Stimulated activated CD4-positive, alpha-beta T cell treated with anti-CD3 and anti-CD28 coated beads, Interleukin-1b, Interleukin-23, amount 100 ng/mL, for 1 hour (primary cell): ENCODE measurements around the gene CYBA.

Experiments used
- DNase-seq, 2 donors: peaks; one replicate each; pipeline ENCODE4 v3.0.0-alpha.2; 2020; ENCODE audit warnings: low read depth in 2 of 2

Gene CYBA

DNA sequence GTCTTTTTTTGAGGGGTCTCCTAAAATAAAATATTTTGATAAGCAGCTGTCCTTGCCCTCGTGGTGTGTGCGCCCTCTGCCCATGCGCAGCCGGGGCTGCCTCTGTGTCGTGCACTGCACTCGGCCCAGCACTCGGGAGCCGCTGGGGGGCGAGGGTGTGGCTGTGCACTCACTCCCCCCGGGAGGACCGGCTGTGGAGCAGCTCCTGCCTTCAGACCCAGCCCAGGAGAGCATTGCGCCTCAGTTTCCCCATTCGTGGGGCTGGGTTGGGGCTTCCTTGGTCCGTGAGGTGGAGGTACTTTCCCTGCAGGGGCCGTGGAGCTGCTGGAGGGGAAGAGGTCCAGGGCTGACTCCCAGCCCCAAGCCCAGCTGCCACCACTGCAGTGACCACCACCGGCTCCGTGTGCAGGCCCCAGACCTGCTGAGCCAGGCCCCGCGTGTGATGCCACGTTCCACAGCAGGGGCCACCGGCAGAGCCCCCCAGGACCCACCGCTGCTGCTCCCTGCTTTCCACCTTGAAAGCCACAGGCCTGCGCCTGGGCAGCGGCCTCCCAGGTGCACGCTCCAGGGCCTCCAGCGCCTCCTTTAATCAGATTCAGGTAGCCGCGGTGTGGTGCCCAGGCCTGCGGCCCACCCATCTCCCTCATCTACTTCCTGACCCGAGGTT lies 18.8 kb downstream of the CYBA start:
- no peak for DNase-seq

DNA sequence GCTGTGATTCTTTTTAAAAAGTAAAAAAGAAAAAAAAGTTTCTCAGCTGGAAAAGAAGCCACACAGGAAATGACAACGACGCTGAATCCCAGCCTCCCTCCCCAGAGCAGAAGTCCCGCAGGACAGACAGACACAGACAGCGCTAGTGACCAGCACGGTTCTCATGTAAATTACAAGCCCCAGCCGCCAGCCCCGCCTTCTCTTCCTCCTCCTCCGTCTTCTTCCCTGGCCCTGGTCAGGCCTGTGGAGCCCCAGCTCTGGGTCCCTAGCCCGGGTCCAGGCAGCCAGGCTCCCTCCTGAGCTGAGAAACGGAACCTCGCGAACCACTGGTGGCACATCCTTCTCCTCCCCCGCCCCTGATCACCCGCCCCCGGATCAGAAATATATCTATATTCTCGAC lies 19.5 kb downstream of the CYBA start:
- no peak for DNase-seq

DNA sequence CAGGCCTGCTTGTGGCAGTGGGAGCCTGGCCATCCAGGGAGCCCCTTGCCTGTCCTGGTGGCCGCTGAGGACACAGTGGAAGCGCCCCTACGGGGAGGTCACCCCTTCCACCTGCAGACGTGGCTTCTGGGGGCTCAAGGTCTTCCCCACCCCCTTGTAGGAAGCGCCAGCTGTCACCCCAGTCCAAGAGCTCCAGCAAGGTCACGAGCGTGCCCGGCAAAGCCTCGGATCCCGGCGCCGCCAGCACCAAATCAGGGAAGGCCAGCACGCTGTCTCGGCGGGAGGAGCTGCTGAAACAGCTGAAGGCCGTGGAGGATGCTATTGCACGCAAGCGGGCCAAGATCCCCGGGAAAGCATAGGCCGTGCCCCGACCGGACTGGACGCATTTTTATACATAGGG lies 19.9 kb downstream of the CYBA start:
- DNase-seq = no peak

DNA sequence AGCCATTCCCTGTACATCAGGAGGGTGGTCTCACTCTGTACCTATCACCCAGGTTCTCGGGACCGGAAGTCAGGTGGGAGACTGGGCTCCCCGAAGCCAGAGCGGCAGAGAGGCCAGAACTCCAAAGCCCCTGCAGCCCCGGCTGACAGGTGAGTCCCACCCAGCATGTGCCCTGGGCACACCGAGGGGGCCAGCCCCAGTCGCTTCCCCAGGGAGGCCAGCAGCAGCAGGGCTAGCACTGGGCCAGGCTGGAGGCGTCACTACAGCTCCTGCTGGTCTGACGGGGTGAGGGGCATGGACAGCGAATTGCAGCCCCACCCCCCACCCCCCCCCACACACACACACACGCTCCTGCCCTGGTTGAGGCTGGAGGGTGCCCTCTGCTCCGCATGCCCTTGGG lies 20.4 kb downstream of the CYBA start:
- DNase-seq = no peak

DNA sequence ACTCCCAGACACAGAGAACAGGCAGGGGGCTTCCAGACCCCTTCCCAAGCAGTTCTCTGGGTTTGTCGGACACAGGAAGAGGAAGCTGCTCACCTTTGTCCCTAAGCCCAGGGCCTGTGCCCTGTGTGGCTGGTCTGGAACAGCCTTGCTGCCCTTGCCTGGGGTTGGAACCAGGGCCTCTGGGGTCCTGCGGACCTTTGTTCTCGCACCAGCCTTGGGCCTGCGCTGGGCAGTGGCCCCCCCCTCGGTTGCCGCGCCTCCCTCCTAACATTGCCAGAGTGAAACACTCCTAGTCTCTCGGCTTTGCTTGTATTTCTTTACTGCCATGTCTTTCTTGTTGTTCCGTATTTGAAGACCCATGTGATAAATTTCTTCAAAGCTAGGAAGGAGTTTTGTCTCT lies 21.0 kb downstream of the CYBA start:
- DNase-seq = no peak

DNA sequence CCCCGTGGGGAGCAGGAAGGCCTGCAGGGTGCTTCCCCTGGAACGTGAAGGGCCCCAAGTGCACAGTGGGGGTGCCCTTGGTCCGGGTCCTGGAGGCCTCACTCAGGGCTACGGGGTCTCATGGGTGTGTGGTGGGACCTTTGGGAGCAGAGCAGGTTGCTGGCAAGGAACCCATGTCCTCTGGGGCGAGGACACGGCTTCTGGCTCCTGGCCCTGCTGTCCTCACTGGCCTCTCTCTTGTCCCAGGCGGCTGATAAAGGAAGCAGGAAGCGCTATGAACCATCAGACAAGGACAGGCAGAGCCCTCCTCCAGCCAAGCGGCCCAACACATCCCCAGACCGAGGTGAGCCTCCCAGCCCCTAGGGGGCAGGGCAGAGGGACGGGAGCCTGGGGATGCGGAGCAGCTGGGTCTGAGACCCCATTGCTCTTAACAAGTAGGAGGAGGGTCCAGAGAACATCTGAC lies 22.3 kb downstream of the CYBA start:
- no peak for DNase-seq

DNA sequence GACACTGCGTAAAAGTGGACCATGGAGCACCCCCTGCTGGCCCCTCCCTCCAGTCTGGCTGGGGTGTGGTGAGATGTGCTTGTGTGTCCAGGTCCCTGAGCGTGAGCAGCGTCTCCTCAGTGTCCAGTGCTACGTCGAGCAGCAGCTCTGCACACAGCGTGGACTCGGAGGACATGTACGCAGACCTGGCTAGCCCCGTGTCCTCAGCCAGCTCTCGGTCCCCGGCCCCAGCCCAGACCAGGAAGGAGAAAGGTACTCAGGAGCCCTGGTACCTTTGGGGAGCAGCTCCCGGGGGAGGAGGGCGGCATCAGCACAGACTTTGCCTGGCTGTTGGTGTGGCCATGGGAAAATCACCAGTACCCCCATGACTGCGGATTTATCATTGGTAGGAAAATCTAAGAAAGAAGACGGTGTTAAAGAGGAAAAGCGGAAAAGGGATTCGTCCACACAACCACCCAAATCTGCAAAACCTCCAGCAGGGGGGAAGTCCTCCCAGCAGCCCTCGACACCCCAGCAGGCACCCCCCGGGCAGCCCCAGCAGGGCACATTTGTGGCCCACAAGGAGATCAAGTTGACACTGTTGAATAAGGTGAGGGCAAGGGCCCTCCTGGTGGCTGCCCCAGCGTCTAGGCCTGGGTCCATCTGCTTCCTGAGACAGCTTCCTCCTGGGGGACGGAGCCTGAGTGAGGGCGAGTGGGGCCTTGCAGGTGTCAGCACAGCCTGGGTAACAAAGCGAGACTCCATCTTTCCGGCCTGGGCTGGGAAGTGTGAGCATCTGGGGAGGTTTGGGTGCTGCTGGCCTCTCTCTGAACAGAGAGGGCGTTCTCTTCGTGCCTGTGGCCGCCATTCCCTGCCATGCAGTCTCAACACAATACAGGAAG lies 23.1 kb downstream of the CYBA start:
- DNase-seq = no peak

DNA sequence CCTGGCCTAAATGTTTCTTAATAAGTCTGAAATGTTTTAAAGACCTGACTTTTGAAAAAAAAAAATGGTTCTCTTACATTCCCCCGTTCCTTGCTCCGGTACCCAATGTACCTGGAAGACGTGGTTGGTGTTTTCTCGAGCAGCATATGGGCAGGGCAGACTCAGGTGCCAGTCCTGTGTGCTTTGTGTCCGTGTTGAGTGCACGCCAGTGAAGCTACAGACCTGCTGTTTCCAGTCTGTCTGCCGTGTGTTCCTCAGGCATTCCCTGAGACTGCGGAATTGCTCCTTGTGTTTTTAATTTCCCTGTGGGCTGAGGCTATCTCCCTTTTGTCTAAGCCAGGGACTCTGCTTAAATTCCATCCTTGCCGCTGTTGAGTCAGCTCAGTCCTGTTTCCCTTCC lies 24.2 kb downstream of the CYBA start:
- no peak for DNase-seq

DNA sequence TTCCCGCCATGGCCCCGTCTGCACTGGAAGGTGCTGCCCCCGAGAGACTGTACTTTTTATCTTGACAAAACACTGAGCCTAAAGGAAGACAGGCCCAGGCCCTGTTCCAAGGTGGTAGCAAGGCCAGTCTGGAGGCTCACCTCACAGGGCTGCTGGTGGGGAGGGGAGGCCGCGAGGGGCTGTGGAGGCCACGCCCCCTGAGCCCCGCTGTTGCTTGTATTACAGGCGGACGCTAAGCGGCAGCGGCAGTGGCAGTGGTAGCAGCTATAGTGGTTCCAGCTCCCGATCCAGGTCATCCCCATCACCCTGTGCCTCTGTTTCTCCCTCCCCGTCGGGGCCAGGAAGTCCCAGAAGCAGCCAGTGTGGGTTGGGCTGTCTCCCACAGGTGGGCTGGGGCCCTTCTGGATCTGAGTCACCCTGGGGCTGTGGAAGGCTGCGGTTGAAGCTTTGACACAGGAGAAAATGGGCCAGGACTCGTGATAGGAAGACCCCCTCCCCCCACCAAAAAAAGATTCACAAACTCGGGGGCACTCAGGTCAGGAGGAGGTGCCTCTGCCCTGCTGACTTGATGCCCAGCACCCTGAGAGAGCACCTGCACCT lies 25.8 kb downstream of the CYBA start:
- no peak for DNase-seq

DNA sequence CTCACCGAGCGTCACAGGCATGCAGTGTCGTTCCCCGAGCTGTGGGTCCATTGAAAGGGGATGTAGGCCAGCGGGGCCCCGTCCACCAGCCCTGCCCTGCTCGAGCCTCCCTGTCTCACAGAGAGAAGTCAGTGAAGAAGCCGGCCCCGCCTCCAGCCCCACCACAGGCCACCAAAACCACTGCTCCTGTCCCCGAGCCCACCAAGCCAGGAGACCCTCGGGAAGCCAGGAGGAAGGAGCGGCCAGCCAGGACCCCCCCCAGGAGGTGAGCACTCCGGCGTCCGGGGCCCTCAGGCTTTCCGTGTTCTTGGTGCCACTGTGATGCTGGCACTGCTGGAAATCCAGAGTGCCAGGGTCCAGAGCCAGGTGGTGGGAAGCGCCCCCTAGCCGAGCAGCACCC lies 26.4 kb downstream of the CYBA start:
- DNase-seq = no peak

DNA sequence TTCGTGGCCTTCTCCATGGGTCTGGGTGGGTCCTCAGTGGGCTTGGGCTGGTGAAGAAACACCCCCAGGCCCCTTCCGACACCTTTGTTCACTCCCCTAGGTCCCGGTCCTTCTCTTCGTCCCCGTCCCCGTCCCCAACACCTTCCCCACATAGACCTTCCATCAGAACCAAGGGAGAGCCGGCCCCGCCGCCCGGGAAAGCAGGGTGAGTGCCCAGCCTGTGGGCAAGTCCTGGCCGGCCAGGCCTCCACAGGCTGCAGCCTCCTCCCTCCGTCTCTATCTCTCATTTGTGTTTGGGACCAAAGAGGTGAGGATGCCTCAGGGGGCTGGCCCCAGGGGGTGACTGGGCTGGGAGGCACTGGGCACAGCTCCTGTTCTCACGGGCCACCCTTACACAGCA lies 27.0 kb downstream of the CYBA start:
- DNase-seq = no peak

DNA sequence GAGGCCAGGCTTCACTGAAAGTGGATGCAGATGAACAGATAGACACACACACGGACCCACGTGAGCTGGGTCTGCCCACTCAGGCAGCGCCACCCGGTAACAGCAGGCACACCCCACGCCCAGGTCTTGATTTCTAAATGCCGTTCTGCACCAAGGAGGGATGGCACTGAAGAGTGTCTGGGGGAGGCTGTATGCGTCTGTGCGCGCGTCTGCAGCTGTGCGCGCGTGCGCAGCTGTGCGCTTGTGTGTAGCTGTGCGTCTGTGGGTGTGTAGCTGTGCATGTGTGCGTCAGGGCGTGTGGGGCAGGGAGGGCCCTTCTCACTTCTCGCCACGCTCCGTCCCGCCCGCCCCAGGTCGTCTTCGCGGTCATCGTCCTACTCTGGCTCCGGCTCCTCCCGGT lies 28.0 kb downstream of the CYBA start:
- no peak for DNase-seq

DNA sequence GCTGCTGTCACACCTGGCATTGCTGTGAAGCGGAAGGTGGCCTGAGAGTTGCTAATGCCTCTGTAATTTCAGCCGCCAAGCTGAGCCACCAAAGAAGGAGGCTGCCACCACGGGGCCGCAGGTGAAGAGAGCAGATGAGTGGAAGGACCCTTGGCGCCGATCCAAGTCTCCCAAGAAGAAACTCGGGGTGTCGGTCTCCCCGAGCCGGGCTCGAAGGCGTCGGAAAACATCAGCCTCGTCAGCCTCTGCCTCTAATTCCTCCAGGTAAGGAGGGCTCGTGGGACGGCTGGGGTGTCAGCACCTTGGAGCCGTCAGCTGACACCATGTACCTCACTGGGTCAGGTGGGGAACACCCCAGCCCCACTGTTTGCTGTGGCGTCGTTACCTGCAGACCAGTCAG lies 28.7 kb downstream of the CYBA start:
- no peak for DNase-seq

DNA sequence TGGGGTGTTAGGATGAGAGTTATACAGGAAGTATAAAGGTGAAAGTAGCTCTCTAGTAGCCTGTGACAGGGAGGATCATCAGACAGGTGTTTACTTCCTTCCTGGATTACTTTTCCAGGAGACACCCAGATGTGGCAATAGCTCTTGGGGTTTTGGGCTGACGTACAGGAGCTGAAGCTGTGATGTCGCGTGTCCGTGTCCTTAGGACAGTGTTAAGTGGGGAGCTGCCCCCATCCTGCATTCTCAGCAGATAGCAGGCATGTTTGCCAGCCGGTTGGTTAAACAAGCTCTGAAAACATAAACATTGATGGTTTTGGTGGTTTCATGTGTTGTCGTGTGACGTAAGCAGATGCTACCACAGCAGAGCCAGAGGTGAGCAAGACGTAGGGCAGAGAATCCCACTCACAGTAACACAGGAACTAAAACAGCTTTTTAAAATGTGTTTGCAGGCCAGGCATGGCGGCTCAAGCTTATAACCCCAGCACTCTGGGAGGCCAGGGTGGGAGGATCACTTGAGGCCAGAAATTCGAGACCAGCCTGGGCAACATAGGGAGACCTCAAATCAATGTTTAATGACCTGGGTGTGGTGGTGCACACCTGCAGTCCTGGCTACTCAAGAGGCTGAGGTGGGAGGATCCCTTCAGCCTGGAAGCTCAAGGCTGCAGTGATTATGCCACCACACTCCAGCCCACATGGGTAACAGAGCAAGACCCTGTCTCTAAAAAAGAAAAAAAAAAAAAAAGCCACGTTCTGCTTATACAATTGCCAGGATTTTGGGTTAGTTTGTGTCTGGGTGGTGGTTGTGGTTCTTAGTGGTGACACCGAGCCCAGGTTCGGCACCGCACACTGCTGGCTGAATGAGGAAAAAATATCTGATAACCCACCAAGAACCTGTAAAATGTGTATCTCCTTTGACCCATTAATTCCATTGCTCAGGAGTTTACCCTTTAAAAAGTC lies 30.7 kb downstream of the CYBA start:
- no peak for DNase-seq

DNA sequence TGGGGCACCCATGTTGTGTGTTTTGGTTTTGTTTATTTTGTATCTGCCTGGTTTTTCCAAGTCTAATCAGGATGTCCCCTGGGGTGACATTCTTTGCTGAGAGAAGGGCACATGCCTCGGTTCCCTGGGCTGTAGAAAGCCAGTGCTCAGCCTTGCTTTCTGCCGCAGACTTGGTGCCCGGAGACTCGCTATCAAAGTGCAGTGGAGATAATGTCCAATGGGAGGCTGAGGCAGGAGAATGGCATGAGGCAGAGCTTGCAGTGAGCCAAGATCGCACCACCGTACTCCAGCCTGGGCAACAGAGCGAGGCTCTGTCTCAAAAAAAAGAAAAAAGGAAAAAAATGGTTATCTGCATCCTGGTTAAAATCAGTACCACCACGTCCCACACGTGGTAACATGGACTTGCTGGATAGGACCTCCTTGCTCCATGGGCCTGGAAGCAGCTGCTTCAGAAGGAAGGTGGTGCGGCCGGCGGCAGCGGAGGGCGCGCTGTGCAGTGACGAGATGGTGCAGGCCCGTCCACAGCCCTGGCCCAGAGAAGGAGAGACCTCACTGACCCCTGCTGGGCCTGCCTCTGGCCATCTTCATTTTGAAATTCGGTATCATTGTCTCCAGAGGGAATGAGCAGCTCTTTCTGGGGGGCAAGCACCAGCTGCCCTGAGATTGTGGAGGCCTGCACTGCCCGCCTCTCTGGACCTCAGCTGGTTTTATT lies 31.7 kb downstream of the CYBA start:
- DNase-seq = no peak

DNA sequence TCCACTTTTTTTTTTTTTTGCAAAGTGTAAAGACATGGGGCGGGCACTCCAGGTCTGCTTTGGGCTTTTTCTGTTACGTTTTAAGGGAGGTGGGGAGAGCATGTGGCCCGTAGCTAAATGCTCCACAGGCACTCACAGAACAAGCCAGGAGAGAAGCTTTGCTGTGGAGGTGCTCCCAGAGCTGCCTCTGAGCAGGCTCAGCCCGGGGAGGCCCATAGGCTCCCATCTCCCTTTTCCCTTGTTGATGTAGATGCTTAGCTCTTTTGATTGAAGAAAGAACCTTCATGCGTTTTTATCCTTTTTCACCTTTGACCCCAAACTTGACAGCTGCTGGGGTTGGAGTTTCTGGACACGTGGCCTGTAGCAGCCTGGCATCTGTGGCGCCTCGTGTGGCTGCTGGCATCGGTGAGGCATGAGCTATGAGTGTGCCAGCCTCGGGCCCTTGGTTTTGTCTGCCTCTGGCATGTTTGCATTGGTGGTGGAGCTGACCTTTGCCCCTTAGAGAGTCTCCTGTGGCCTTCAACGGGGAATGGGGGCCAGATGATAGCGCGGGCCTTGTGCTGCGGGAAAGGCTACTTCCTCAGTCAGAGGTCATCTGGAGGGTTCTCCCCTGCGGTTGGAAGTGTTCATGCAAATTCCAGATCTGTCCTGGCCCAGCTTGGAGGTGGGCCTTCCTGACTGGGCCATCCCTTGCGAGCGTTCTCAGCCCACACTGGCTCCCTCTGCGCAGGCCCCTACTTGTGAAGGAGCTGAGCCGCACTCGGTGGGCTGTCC lies 32.5 kb downstream of the CYBA start:
- DNase-seq = no peak

DNA sequence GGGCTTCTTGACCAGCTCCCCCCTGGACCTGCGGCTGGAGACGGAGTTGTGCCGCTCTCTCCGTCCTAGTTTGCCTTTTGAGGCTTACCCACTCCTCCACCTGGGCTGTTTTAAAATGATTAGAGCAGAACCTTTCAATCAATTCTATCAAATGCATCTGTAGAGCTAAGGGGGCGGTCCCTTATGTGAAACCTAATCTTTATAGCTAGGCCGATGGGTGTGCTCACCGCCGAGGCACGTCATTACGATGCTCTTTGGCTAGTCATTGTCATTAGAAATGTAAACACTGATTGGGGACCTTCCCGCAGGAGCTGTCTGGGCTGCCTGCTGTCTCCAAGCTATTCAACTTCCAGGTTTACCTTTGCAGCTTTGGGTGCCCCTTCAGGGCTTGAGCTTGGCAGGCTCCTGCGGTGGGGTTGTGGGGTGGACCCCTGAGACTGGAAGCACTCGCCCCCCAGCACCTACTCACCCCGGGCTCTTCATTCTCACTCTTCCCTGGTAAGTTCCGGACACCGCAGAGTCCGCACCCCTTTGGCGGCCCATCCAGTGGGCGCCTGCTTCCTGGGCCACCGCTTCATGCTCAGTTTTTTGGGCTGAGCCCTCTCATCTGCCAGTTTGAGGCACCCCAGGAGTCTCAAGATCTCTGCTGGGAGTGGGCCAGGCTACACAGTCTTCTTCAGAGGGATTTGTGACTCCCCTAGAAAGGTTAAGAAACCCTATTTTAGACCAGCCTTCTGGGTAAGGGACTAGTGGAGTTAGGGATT lies 33.4 kb downstream of the CYBA start:
- DNase-seq = no peak

DNA sequence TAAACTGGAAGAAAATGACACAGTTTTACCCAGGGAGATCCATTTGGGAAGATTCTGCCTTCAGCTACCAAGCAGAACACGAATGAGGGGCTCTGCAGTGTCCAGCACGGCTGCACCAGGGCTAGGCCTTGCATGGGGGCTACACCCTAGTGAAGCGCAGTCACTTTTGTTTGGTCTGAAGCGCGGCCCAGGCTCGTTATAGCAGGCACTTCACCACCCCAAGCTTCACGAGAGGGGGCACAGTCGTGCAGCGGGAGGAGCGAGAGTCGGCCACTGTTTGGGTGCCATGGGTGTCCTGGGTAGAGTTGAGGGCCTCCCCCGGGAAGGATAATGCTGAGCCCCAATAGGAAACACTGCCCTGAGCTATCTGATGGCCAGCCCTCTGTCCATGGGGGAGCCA lies 34.1 kb downstream of the CYBA start:
- DNase-seq = no peak

DNA sequence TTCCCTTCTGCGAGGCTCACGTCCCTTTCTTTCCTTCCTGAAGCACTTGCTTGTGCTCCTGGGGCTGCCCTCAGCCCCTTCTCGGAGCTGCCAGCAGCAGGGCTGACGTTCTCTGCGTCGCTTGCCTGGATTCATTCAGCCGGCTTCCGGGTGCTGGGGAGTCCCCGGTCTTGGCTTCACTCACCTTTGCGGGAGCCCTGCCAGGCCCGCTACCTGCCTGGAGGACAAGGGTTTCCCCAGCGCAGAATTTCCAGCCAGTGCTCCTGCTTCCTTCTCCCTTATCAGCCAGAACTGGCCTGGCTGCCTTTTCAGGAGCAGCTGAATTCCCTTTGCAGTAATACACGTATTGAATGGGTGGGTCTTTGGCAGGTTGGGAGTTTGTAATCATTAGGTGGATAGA lies 34.5 kb downstream of the CYBA start:
- DNase-seq = no peak
